AG09319 (cell line): ENCODE data around the gene WFDC10A.
"Not testable (repeated sequence)": the region's sequence is repeated elsewhere in the genome, so short reads cannot be mapped to it uniquely, and the experiment has no call there.

Source experiments
- DNase-seq: peaks from one replicate; pipeline ENCODE4 v3.0.0-alpha.2; 2010; ENCODE audit warnings: low read depth; ENCODE audit errors: extremely low read depth
- CTCF ChIP-seq: IDR thresholded peaks from 2 replicates; pipeline ENCODE4 v1.5.1; 2011; ENCODE audit warnings: low read depth, mild to moderate bottlenecking, inconsistent platforms, low read length, moderate library complexity

The WFDC10A gene

GRCh38 chr20:45629496-45630100 lies at the start of gene WFDC10A:
Gene WFDC10A, plus strand, starts transcription at chr20:45629739. Its CDS starts 75 bp downstream, at chr20:45629814.
- no peak for DNase-seq
- TF ChIP-seq CTCF: peak; percentile 79

- DNase-seq: no peak
- TF ChIP-seq CTCF: no peak
Measured at GRCh38 chr20:45581702-45582101, 47.8 kb upstream of the WFDC10A start.

- no peak for DNase-seq
- no peak for TF ChIP-seq CTCF
Measured at GRCh38 chr20:45583502-45583901, 46.0 kb upstream of the WFDC10A start.

GRCh38 chr20:45584294-45584693 lies 45.2 kb upstream of the WFDC10A start:
- not testable (repeated sequence) for DNase-seq

- not testable (repeated sequence) for DNase-seq
Measured at GRCh38 chr20:45585986-45586385, 43.6 kb upstream of the WFDC10A start.

GRCh38 chr20:45588800-45589199 lies 40.7 kb upstream of the WFDC10A start:
- no peak for DNase-seq
- no peak for TF ChIP-seq CTCF

GRCh38 chr20:45589725-45590124 lies 39.8 kb upstream of the WFDC10A start:
- no peak for TF ChIP-seq CTCF
- no peak for DNase-seq

- peak; percentile 51 for TF ChIP-seq CTCF
- DNase-seq: no peak
Measured at GRCh38 chr20:45592574-45593189, 36.9 kb upstream of the WFDC10A start.
